ENCODE results near the gene ZNF385A. TPM values are rescaled to one million over a fixed set of nuclear protein-coding genes. Genes with fewer than 3 reads are reported as not detected.

Gene ZNF385A
- total and polyA plus RNA-seq, 9 of the 15 experiments (the other 6 are each of a cell fraction or from before 2014, with no cell fraction given): 1.0 to 111 (median 7.7) TPM

- TF ChIP-seq E2F8 (IDR thresholded peaks at IDR 0.05; ENCODE audit: low read depth, partially characterized antibody): no peak
- no peak for TF ChIP-seq ZNF407 (IDR thresholded peaks at IDR 0.05; ENCODE audit: low read depth)
- TF ChIP-seq ZMIZ1 (IDR thresholded peaks at IDR 0.05; ENCODE audit: low read depth in 2 of 2, low read length in 2 of 2): no peak
- no peak for TF ChIP-seq ZBTB2 (IDR thresholded peaks at IDR 0.05)
- TF ChIP-seq MITF (IDR thresholded peaks at IDR 0.05): no peak
Measured at GRCh38 chr12:54412786-54413185, 28.3 kb upstream of the ZNF385A start (continued).
